ENCODE measurements around the gene EHBP1L1. TPM values are rescaled to one million over a fixed set of nuclear protein-coding genes. Genes with fewer than 3 reads are reported as not detected.

EHBP1L1 gene
- total RNA-seq, 1 experiment from 2014 or later: 126 TPM

DNA sequence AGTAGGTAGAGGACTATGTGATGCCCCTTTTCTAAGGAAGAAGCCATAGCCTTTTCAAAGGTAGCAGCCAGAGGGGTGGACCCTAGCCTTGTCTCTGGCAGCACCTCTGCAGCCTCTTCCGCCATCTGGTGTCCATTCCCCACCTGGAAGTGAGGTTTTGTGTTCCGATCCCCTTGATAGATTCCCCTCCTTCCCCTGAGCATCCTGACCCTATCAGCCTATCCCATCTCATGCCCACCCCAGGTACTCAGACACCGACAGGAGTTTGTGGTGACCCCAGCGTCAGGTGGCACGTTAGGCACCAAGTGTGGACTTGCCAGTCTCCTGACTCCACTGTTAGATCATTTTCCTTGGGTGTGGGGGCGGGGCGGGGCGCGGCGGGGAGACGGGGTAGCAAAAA lies 3.9 kb upstream of the EHBP1L1 start:
- intact Hi-C loops (cut with micrococcal nuclease): loop anchor here (2.0 kb wide), 1 partner anchor 17 kb away; no protein-coding TSS in a partner anchor
- Histone ChIP-seq H3K27ac (ENCODE audit: low read length) (no peak overlapping the region), H3K9ac (ENCODE audit: low read length) (peak overlapping the region; percentile 35; the same call in 1 of the 2 replicates), H3K4me2 (ENCODE audit: low read length) (peak overlapping the region; percentile 93), H3K4me3 (ENCODE audit: low read length) (peak overlapping the region; percentile 97), H3K27me3 (ENCODE audit: low read length) (no peaks in the 10 kb centered on the region), H3F3A (ENCODE audit: low read length, unreplicated experiment) (peaks cover 4% of the 10 kb centered on the region), H3K4me1 (ENCODE audit: insufficient read depth, low read length) (peaks cover 53% of the 10 kb centered on the region), H2AFZ (ENCODE audit: low read length) (no peak overlapping the region), H3K9me3 (ENCODE audit: low read length) (no peaks in the 10 kb centered on the region), H4K20me1 (ENCODE audit: low read length) (no peaks in the 10 kb centered on the region), H3K79me2 (ENCODE audit: low read length) (peaks cover 55% of the 10 kb centered on the region), H3K9me2 (replicated peaks; ENCODE audit: low read length) (no peaks in the 10 kb centered on the region), H3K36me3 (ENCODE audit: low read depth, low read length) (no peaks in the 10 kb centered on the region)
- CTCF ChIA-PET: interaction anchor here (0.7 to 3.2 kb wide), 4 partner anchors 25 to 61 kb away, joined by 5 to 25 read pairs (median 18); no protein-coding TSS in a partner anchor
- ATAC-seq (peak; percentile 5), DNase-seq (peak; percentile 84)
- TF ChIP-seq, protein P1, sequence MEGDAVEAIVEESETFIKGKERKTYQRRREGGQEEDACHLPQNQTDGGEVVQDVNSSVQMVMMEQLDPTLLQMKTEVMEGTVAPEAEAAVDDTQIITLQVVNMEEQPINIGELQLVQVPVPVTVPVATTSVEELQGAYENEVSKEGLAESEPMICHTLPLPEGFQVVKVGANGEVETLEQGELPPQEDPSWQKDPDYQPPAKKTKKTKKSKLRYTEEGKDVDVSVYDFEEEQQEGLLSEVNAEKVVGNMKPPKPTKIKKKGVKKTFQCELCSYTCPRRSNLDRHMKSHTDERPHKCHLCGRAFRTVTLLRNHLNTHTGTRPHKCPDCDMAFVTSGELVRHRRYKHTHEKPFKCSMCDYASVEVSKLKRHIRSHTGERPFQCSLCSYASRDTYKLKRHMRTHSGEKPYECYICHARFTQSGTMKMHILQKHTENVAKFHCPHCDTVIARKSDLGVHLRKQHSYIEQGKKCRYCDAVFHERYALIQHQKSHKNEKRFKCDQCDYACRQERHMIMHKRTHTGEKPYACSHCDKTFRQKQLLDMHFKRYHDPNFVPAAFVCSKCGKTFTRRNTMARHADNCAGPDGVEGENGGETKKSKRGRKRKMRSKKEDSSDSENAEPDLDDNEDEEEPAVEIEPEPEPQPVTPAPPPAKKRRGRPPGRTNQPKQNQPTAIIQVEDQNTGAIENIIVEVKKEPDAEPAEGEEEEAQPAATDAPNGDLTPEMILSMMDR (conservative IDR thresholded peaks at IDR 0.05; ENCODE audit: low read depth, low read length): peak; percentile 92
- no peak for TF ChIP-seq EZH2phosphoT487 (IDR thresholded peaks at IDR 0.05; ENCODE audit: borderline replicate concordance, low read length)
- TF ChIP-seq EZH2 (IDR thresholded peaks at IDR 0.05; ENCODE audit: low read length, unreplicated experiment): no peak
- no TSS peak for BruUV-seq (replicated peaks)
- POLR2A ChIA-PET (ENCODE audit: unreplicated experiment): no interaction called here

DNA sequence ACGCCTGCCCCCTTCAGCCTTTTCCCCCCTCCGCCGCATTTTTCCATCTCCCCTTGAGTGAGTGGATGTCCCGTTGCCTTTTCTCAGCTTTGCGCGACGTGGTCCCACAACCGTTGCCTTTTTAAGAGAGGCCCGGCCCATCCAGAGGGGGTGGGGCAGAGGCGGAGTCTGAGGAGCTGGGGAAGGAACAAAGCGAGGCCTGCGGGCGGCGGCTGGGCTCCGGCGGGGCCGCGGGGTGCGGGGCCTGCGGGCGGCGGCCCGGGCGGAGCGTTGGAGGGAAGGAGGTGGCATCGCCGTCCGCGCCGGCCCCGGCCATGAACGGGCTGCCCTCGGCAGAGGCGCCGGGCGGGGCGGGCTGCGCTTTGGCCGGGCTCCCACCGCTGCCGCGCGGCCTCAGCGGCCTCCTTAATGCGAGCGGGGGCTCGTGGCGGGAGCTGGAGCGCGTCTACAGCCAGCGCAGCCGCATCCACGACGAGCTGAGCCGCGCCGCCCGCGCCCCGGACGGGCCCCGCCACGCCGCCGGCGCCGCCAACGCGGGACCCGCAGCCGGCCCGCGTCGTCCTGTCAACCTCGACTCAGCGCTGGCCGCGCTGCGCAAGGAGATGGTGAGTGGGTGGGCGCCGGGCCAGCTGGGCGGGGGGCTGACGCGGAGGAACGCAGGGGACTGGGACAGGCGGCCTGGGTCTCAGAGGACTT lies 3.3 kb upstream of the EHBP1L1 start, which contains the start of gene FAM89B:
TSS of gene FAM89B (plus strand) at position 183 of the 696 bp plus-strand sequence. CDS start at position 315, 132 bp downstream.
- no peaks in the 10 kb centered on the region for H3K27me3 ChIP-seq (ENCODE audit: low read length)
- intact Hi-C loops (cut with micrococcal nuclease): no loop called here
- TF ChIP-seq EZH2 (IDR thresholded peaks at IDR 0.05; ENCODE audit: low read length, unreplicated experiment): no peak
- no peak for TF ChIP-seq EZH2phosphoT487 (IDR thresholded peaks at IDR 0.05; ENCODE audit: borderline replicate concordance, low read length)
- TF ChIP-seq, protein P1 (conservative IDR thresholded peaks at IDR 0.05; ENCODE audit: low read depth, low read length): no peak
- H3K4me2 ChIP-seq (ENCODE audit: low read length): peak within 1 kb of the TSS; percentile 93
- H2AFZ ChIP-seq (ENCODE audit: low read length): no peak within 1 kb of the TSS
- CTCF ChIA-PET: interaction anchor here (0.6 to 1.7 kb wide), 7 partner anchors 13 to 509 kb away, joined by 3 to 24 read pairs (median 5); partner anchors contain the start of gene PCNX3
- H3K9ac ChIP-seq (ENCODE audit: low read length): peak within 1 kb of the TSS; percentile 93; the same call in 1 of the 2 replicates
- H3K27ac ChIP-seq (ENCODE audit: low read length): no peak within 1 kb of the TSS
- peaks cover 4% of the 10 kb centered on the region for H3F3A ChIP-seq (ENCODE audit: low read length, unreplicated experiment)
- H3K4me3 ChIP-seq (ENCODE audit: low read length): peak within 1 kb of the TSS; percentile 97
- H3K79me2 ChIP-seq (ENCODE audit: low read length): peaks cover 56% of the 10 kb centered on the region
- POLR2A ChIA-PET (ENCODE audit: unreplicated experiment): no interaction called here
- H4K20me1 ChIP-seq (ENCODE audit: low read length): no peaks in the 10 kb centered on the region; the same call in 1 of the 2 replicates
- H3K4me1 ChIP-seq (ENCODE audit: insufficient read depth, low read length): peaks cover 58% of the 10 kb centered on the region
- no TSS peak for BruUV-seq (replicated peaks)
- DNase-seq: peak; percentile 92
- peak; percentile 15 for ATAC-seq
- no peaks in the 10 kb centered on the region for H3K36me3 ChIP-seq (ENCODE audit: low read depth, low read length)
- no peaks in the 10 kb centered on the region for H3K9me3 ChIP-seq (ENCODE audit: low read length)
- H3K9me2 ChIP-seq (replicated peaks; ENCODE audit: low read length): no peaks in the 10 kb centered on the region
